Neural cell (in vitro differentiated cells): ENCODE results near the gene SYNGR2. TPM values are rescaled to one million over a fixed set of nuclear protein-coding genes. Genes with fewer than 3 reads are reported as not detected.

ENCODE experiments used
- H2AFZ ChIP-seq: fragments of 200-600, 300-800 bp; sonication (generic), shearing (Covaris generic); 2 replicates; pipeline ENCODE4 v1.6.0; 2014; ENCODE audit warnings: low read depth, mild to moderate bottlenecking, antibody characterized with exemption, low read length, moderate library complexity
- H3F3A ChIP-seq: fragments of 200-600 bp; shearing (Covaris generic); 2 replicates; pipeline ENCODE4 v1.6.1; 2016; ENCODE audit warnings: mild to moderate bottlenecking, moderate library complexity, mixed read lengths, antibody characterized with exemption, low read length; ENCODE audit not compliant: insufficient read depth, poor library complexity, severe bottlenecking
- H3K27ac ChIP-seq: fragments of 200-600, 300-800 bp; sonication (generic), shearing (Covaris generic); 2 replicates; pipeline ENCODE4 v1.5.1; 2014; ENCODE audit warnings: mild to moderate bottlenecking, low read length, moderate library complexity
- H3K27me3 ChIP-seq: fragments of 300-800, 200-600 bp; sonication (generic), shearing (Covaris generic); 2 replicates; pipeline ENCODE4 v1.6.0; 2014; ENCODE audit warnings: mild to moderate bottlenecking, low read depth, low read length, moderate library complexity; ENCODE audit not compliant: insufficient read depth
- H3K36me3 ChIP-seq: fragments of 300-800, 200-600 bp; sonication (generic), shearing (Covaris generic); 2 replicates; pipeline ENCODE4 v1.5.1; 2014; ENCODE audit warnings: mild to moderate bottlenecking, antibody characterized with exemption, low read length, moderate library complexity; ENCODE audit not compliant: insufficient read depth
- H3K4me2 ChIP-seq: fragments of 300-800, 200-600 bp; sonication (generic), shearing (Covaris generic); 2 replicates; pipeline ENCODE4 v1.6.0; 2014; ENCODE audit warnings: mild to moderate bottlenecking, low read length
- H3K4me3 ChIP-seq: fragments of 300-800, 200-600 bp; sonication (generic), shearing (Covaris generic); 2 replicates; pipeline ENCODE4 v1.5.1; 2014; ENCODE audit warnings: mild to moderate bottlenecking, low read length, moderate library complexity
- H3K79me2 ChIP-seq: fragments of 200-600 bp; shearing (Covaris generic); replicated peaks from 2 replicates; pipeline ENCODE4 v1.6.0; 2014; ENCODE audit warnings: mild to moderate bottlenecking, low read length, moderate library complexity; ENCODE audit not compliant: insufficient read depth
- H3K9ac ChIP-seq: fragments of 300-800, 200-600 bp; sonication (generic), shearing (Covaris generic); 2 replicates; pipeline ENCODE4 v1.6.1; 2016; ENCODE audit warnings: mild to moderate bottlenecking, low read length, mixed read lengths
- H3K9me2 ChIP-seq: fragments of 200-600 bp; shearing (Covaris generic); 2 replicates; pipeline ENCODE4 v1.6.1; 2016; ENCODE audit warnings: mild to moderate bottlenecking, low read length, mixed read lengths; ENCODE audit not compliant: insufficient read depth
- H3K9me3 ChIP-seq: fragments of 200-600, 300-800 bp; sonication (generic), shearing (Covaris generic); 2 replicates; pipeline ENCODE4 v1.6.1; 2016; ENCODE audit warnings: mild to moderate bottlenecking, mixed run types, low read length, moderate library complexity, mixed read lengths
- H4K20me1 ChIP-seq: fragments of 200-600 bp; shearing (Covaris generic); 2 replicates; pipeline ENCODE4 v1.6.1; 2016; ENCODE audit warnings: mild to moderate bottlenecking, mixed run types; ENCODE audit not compliant: insufficient read depth
- EP300 ChIP-seq: fragments of 450-650 bp; conservative IDR thresholded peaks from 2 replicates; pipeline ENCODE4 v1.6.1; 2014; ENCODE audit warnings: antibody characterized with exemption, mild to moderate bottlenecking, moderate library complexity; ENCODE audit not compliant: poor library complexity, severe bottlenecking
- EZH2 ChIP-seq: fragments of 200-600, 300-800 bp; shearing (Covaris generic), sonication (generic); IDR thresholded peaks from 2 replicates; pipeline ENCODE4 v1.6.1; 2014; ENCODE audit warnings: antibody characterized with exemption, low read length, borderline replicate concordance, mild to moderate bottlenecking; ENCODE audit not compliant: insufficient read depth, poor library complexity, severe bottlenecking
- MXI1 ChIP-seq: fragments of 450-650 bp; conservative IDR thresholded peaks from 2 replicates; pipeline ENCODE4 v1.6.1; 2014; ENCODE audit warnings: antibody characterized with exemption, mild to moderate bottlenecking; ENCODE audit not compliant: poor library complexity, severe bottlenecking
- POLR2AphosphoS5 ChIP-seq: IDR thresholded peaks from 2 replicates; pipeline ENCODE4 v1.6.1; 2012
- RAD21 ChIP-seq: fragments of 450-650 bp; conservative IDR thresholded peaks from 2 replicates; pipeline ENCODE4 v1.6.1; 2014; ENCODE audit warnings: antibody characterized with exemption, mild to moderate bottlenecking, moderate library complexity
- SMC3 ChIP-seq: fragments of 450-650 bp; conservative IDR thresholded peaks from 2 replicates; pipeline ENCODE4 v1.6.1; 2014; ENCODE audit warnings: antibody characterized with exemption, mild to moderate bottlenecking, moderate library complexity; ENCODE audit not compliant: poor library complexity
- TAF1 ChIP-seq: IDR thresholded peaks from 2 replicates; pipeline ENCODE4 v1.6.1; 2012; ENCODE audit warnings: low read depth
- polyA plus RNA-seq: library from polyadenylated mRNA; depleted of rRNA; stranded (reverse); fragments of >200 nt; gene quantifications from 2 replicates; pipeline ENCODE4 v1.2.3, GENCODE V29; 2014
- TF ChIP-seq, protein P1 (sequence below): IDR thresholded peaks from 2 replicates; pipeline ENCODE4 v1.6.1; 2012; ENCODE audit warnings: borderline replicate concordance
- TF ChIP-seq, protein P2 (sequence below): fragments of 450-650 bp; IDR thresholded peaks from 2 replicates; pipeline ENCODE4 v1.5.1; 2014; ENCODE audit warnings: antibody characterized with exemption, mild to moderate bottlenecking, moderate library complexity; ENCODE audit not compliant: poor library complexity, severe bottlenecking

Gene SYNGR2
- polyA plus RNA-seq, 1 donor from 2014 or later: 3.9 TPM

DNA sequence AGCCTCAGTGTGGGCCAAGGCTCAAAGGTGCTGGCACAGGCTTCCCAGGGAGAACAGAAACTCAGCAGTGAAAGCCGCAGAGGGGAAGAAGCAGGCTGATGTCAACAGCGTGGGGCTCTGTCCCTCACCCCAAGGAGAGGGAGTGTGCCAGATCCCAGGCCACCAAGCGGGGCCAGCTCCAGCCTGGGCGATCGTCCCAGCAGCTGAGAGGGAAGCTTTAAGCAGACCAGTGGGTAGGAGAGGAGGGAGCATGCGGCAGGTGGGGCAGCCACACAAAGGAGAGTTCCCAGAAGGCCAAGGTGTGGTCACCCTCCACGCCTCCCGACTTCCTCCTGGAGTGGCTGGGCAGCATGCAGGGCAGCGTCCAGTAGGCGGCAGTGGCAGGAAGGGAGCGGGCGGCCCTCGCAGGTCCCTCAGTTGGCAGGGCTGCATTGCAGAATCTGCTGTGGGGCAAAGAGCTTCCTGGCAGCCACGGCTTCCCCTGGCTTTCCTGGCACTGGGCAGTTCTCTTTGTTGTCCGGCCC lies 6.0 kb downstream of the SYNGR2 start:
- TF ChIP-seq SMC3 (no peak), EZH2 (no peak), RAD21 (no peak), POLR2AphosphoS5 (no peak), EP300 (no peak), TAF1 (no peak), MXI1 (no peak)
- TF ChIP-seq, protein P1, sequence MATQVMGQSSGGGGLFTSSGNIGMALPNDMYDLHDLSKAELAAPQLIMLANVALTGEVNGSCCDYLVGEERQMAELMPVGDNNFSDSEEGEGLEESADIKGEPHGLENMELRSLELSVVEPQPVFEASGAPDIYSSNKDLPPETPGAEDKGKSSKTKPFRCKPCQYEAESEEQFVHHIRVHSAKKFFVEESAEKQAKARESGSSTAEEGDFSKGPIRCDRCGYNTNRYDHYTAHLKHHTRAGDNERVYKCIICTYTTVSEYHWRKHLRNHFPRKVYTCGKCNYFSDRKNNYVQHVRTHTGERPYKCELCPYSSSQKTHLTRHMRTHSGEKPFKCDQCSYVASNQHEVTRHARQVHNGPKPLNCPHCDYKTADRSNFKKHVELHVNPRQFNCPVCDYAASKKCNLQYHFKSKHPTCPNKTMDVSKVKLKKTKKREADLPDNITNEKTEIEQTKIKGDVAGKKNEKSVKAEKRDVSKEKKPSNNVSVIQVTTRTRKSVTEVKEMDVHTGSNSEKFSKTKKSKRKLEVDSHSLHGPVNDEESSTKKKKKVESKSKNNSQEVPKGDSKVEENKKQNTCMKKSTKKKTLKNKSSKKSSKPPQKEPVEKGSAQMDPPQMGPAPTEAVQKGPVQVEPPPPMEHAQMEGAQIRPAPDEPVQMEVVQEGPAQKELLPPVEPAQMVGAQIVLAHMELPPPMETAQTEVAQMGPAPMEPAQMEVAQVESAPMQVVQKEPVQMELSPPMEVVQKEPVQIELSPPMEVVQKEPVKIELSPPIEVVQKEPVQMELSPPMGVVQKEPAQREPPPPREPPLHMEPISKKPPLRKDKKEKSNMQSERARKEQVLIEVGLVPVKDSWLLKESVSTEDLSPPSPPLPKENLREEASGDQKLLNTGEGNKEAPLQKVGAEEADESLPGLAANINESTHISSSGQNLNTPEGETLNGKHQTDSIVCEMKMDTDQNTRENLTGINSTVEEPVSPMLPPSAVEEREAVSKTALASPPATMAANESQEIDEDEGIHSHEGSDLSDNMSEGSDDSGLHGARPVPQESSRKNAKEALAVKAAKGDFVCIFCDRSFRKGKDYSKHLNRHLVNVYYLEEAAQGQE: no peak
- TF ChIP-seq, protein P2, sequence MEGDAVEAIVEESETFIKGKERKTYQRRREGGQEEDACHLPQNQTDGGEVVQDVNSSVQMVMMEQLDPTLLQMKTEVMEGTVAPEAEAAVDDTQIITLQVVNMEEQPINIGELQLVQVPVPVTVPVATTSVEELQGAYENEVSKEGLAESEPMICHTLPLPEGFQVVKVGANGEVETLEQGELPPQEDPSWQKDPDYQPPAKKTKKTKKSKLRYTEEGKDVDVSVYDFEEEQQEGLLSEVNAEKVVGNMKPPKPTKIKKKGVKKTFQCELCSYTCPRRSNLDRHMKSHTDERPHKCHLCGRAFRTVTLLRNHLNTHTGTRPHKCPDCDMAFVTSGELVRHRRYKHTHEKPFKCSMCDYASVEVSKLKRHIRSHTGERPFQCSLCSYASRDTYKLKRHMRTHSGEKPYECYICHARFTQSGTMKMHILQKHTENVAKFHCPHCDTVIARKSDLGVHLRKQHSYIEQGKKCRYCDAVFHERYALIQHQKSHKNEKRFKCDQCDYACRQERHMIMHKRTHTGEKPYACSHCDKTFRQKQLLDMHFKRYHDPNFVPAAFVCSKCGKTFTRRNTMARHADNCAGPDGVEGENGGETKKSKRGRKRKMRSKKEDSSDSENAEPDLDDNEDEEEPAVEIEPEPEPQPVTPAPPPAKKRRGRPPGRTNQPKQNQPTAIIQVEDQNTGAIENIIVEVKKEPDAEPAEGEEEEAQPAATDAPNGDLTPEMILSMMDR: no peak
- H3K9me2 ChIP-seq: no peaks in the 10 kb centered on the region
- H3K4me3 ChIP-seq: no peak overlapping the region
- no peak overlapping the region for H2AFZ ChIP-seq
- no peak overlapping the region for H3K4me2 ChIP-seq
- H3K9ac ChIP-seq: no peak overlapping the region
- no peaks in the 10 kb centered on the region for H3F3A ChIP-seq
- H4K20me1 ChIP-seq: no peaks in the 10 kb centered on the region
- no peak overlapping the region for H3K27ac ChIP-seq
- H3K36me3 ChIP-seq: no peaks in the 10 kb centered on the region
- no peaks in the 10 kb centered on the region for H3K9me3 ChIP-seq
- no peaks in the 10 kb centered on the region for H3K79me2 ChIP-seq
- no peaks in the 10 kb centered on the region for H3K27me3 ChIP-seq

DNA sequence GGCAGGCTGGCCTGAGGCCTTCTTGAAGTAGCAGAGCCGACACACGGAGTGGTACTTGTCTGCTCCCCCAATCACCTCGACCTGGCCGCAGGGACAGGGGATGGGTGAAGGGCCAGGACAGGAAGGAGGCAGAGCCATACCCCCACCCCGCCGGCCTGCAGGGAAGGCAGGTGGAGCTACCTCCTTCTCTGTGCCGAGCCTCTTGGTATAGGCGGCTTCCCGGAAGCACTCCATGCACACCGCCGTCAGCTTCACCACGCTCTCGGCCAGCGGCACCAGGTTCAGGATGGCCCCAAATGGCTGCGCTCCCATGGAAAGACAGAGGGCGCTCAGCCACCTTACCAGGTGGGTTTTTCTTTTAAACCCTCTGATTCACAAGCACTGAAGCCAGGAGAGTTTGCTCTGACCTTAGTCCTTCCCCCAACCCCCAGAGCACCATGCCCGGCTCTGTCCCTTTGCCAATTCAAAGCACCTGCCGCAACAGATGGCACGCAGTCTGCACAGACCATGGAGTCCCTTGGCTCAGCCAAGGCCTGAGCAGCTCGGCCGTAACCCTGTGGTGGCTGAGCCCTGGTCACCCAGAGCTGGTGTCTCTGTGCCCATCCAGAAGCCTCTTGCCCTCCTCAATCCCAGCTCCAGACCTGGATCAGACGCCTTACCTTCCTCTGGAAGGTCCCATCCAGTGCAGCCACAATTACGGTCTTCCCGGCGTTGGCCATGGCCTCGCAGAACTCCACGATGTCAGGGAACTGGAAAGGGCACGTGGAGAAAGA lies 6.7 kb downstream of the SYNGR2 start:
- Histone ChIP-seq H3K36me3 (no peaks in the 10 kb centered on the region), H3F3A (no peaks in the 10 kb centered on the region), H2AFZ (no peak overlapping the region), H3K27me3 (no peaks in the 10 kb centered on the region), H3K9me3 (no peaks in the 10 kb centered on the region), H3K9me2 (no peaks in the 10 kb centered on the region), H4K20me1 (no peaks in the 10 kb centered on the region), H3K79me2 (no peaks in the 10 kb centered on the region), H3K27ac (no peak overlapping the region), H3K9ac (no peak overlapping the region), H3K4me2 (no peak overlapping the region), H3K4me3 (no peak overlapping the region)
- TF ChIP-seq TAF1 (no peak), RAD21 (no peak), POLR2AphosphoS5 (no peak), SMC3 (no peak), EZH2 (no peak), MXI1 (no peak), EP300 (no peak)
- TF ChIP-seq, protein P1: no peak
- TF ChIP-seq, protein P2: no peak
